Mesendoderm (in vitro differentiated cells): Measurements from ENCODE around the gene CLIC3. TPM values are rescaled to one million over a fixed set of nuclear protein-coding genes. Genes with fewer than 3 reads are reported as not detected.

Source experiments
- DNase-seq: peaks from one replicate; pipeline ENCODE4 v3.0.0; 2013
- H2AK5ac ChIP-seq: 2 replicates; pipeline ENCODE4 v1.6.1; 2013; ENCODE audit warnings: low read length, inconsistent platforms
- H2BK120ac ChIP-seq: 2 replicates; pipeline ENCODE4 v1.6.1; 2013; ENCODE audit warnings: low read depth, mild to moderate bottlenecking, low read length, moderate library complexity, mixed read lengths
- H2BK15ac ChIP-seq: replicated peaks from 2 replicates; pipeline ENCODE4 v1.6.1; 2013; ENCODE audit warnings: low read depth, mild to moderate bottlenecking, moderate library complexity
- H2BK5ac ChIP-seq: 2 replicates; pipeline ENCODE4 v1.6.1; 2013; ENCODE audit warnings: low read length, inconsistent platforms
- H3K18ac ChIP-seq: 2 replicates; pipeline ENCODE4 v1.6.1; 2013; ENCODE audit warnings: mild to moderate bottlenecking, low read length, mixed read lengths
- H3K23ac ChIP-seq: one replicate; pipeline ENCODE4 v1.6.1; 2013; ENCODE audit warnings: low read length
- H3K27ac ChIP-seq: 2 replicates; pipeline ENCODE4 v1.5.1; 2013; ENCODE audit warnings: low read depth, mild to moderate bottlenecking, inconsistent platforms, low read length, moderate library complexity
- H3K27me3 ChIP-seq: 2 replicates; pipeline ENCODE4 v1.6.1; 2013; ENCODE audit warnings: low read length, control low read depth, mild to moderate bottlenecking, inconsistent platforms; ENCODE audit not compliant: insufficient read depth, poor library complexity
- H3K36me3 ChIP-seq: 2 replicates; pipeline ENCODE4 v1.6.1; 2013; ENCODE audit warnings: low read length, inconsistent platforms; ENCODE audit not compliant: control insufficient read depth, insufficient read depth
- H3K4ac ChIP-seq: one replicate; pipeline ENCODE4 v1.6.1; 2013; ENCODE audit warnings: low read depth, mild to moderate bottlenecking, low read length, moderate library complexity
- H3K4me1 ChIP-seq: 2 replicates; pipeline ENCODE4 v1.6.1; 2013; ENCODE audit warnings: low read depth, low read length, inconsistent platforms; ENCODE audit not compliant: control insufficient read depth
- H3K4me2 ChIP-seq: 2 replicates; pipeline ENCODE4 v1.6.1; 2013; ENCODE audit warnings: low read length
- H3K4me3 ChIP-seq: 2 replicates; pipeline ENCODE4 v1.5.1; 2013; ENCODE audit warnings: mild to moderate bottlenecking, low read length
- H3K56ac ChIP-seq: one replicate; pipeline ENCODE4 v1.6.1; 2013; ENCODE audit warnings: low read length
- H3K79me1 ChIP-seq: 2 replicates; pipeline ENCODE4 v1.6.1; 2013; ENCODE audit warnings: low read length, inconsistent platforms
- H3K79me2 ChIP-seq: 2 replicates; pipeline ENCODE4 v1.6.1; 2013; ENCODE audit warnings: mild to moderate bottlenecking, low read length; ENCODE audit not compliant: control insufficient read depth, insufficient read depth
- H3K9ac ChIP-seq: 2 replicates; pipeline ENCODE4 v1.6.1; 2013; ENCODE audit warnings: low read length, inconsistent platforms
- H4K5ac ChIP-seq: one replicate; pipeline ENCODE4 v1.6.1; 2013; ENCODE audit warnings: low read length
- H4K8ac ChIP-seq: one replicate; pipeline ENCODE4 v1.6.1; 2013; ENCODE audit warnings: low read depth, mild to moderate bottlenecking, control low read depth, low read length, moderate library complexity
- WGBS: extraction: QIAGEN DNeasy Blood & Tissue Kit; methylation state at CpG from one replicate; pipeline ENCODE4 v1.1.7; 2013; ENCODE audit warnings: low lambda C conversion rate, missing lambda C conversion rate; ENCODE audit not compliant: insufficient coverage; ENCODE audit errors: extremely low coverage; 5-methylcytosine and 5-hydroxymethylcytosine counted together
- polyA plus RNA-seq, 2 experiments: library from polyadenylated mRNA; stranded (reverse); fragments of 200-250 nt; gene quantifications; one replicate each; pipeline ENCODE4 v1.2.3, GENCODE V29; 2013

Gene CLIC3
- polyA plus RNA-seq (2013, experiment 1 of 2): 0.15 TPM
- polyA plus RNA-seq (2013, experiment 2 of 2): 0.17 TPM

- peak within 1 kb of the TSS; percentile 37 for H3K4me2 ChIP-seq
- no CpG with 5 or more reads among the region's 35 CpGs for WGBS
- peaks cover 4% of the 10 kb centered on the region for H3K79me1 ChIP-seq
- H3K18ac ChIP-seq: no peak within 1 kb of the TSS
- H3K27me3 ChIP-seq: no peaks in the 10 kb centered on the region
- no peaks in the 10 kb centered on the region for H3K36me3 ChIP-seq
- no peak within 1 kb of the TSS for H3K23ac ChIP-seq
- DNase-seq: peak; percentile 58
- no peak within 1 kb of the TSS for H2BK15ac ChIP-seq
- no peak within 1 kb of the TSS for H2BK5ac ChIP-seq
- H3K79me2 ChIP-seq: no peaks in the 10 kb centered on the region
- peak within 1 kb of the TSS; percentile 56 for H3K9ac ChIP-seq
- H3K4me1 ChIP-seq: peaks cover 3% of the 10 kb centered on the region
- no peak within 1 kb of the TSS for H4K8ac ChIP-seq
- H4K5ac ChIP-seq: no peak within 1 kb of the TSS
- no peak within 1 kb of the TSS for H3K4ac ChIP-seq
- H2BK120ac ChIP-seq: no peak within 1 kb of the TSS
- H3K4me3 ChIP-seq: no peak within 1 kb of the TSS
- H3K56ac ChIP-seq: peak within 1 kb of the TSS; percentile 67
- H2AK5ac ChIP-seq: no peak within 1 kb of the TSS
- H3K27ac ChIP-seq: no peak within 1 kb of the TSS
These were observed at the start of gene CLIC3 for GRCh38 chr9:136996361-136997292. Gene CLIC3 (minus strand): TSS chr9:136996568. CDS start chr9:136996543, 25 bp downstream.

GRCh38 chr9:137045294-137046087 is 49.1 kb upstream of the CLIC3 start:
- H4K5ac ChIP-seq: no peak overlapping the region
- H3K27me3 ChIP-seq: peaks cover 7% of the 10 kb centered on the region
- DNase-seq: no peak
- H3K36me3 ChIP-seq: no peaks in the 10 kb centered on the region
- H2BK120ac ChIP-seq: no peak overlapping the region
- no peak overlapping the region for H4K8ac ChIP-seq
- peak overlapping the region; percentile 70 for H3K56ac ChIP-seq
- H3K79me2 ChIP-seq: no peaks in the 10 kb centered on the region
- no peak overlapping the region for H3K18ac ChIP-seq
- H3K4me3 ChIP-seq: no peak overlapping the region
- H3K27ac ChIP-seq: no peak overlapping the region
- no peak overlapping the region for H2AK5ac ChIP-seq
- peak overlapping the region; percentile 8 for H3K9ac ChIP-seq
- H2BK5ac ChIP-seq: no peak overlapping the region
- H3K4me1 ChIP-seq: no peaks in the 10 kb centered on the region
- no peak overlapping the region for H3K23ac ChIP-seq
- H2BK15ac ChIP-seq: no peak overlapping the region
- H3K79me1 ChIP-seq: no peaks in the 10 kb centered on the region
- no CpG with 5 or more reads among the region's 96 CpGs for WGBS
- H3K4ac ChIP-seq: no peak overlapping the region
- H3K4me2 ChIP-seq: peak overlapping the region; percentile 92

GRCh38 chr9:137044502-137045177 is 48.3 kb upstream of the CLIC3 start:
- H3K36me3 ChIP-seq: no peaks in the 10 kb centered on the region
- H3K23ac ChIP-seq: no peak overlapping the region
- H2AK5ac ChIP-seq: no peak overlapping the region
- no peak overlapping the region for H2BK15ac ChIP-seq
- H2BK5ac ChIP-seq: no peak overlapping the region
- no peak overlapping the region for H2BK120ac ChIP-seq
- no peaks in the 10 kb centered on the region for H3K79me1 ChIP-seq
- no peaks in the 10 kb centered on the region for H3K4me1 ChIP-seq
- no peaks in the 10 kb centered on the region for H3K79me2 ChIP-seq
- no peak overlapping the region for H3K18ac ChIP-seq
- no peak overlapping the region for H3K27ac ChIP-seq
- H4K8ac ChIP-seq: no peak overlapping the region
- H3K56ac ChIP-seq: no peak overlapping the region
- no peak overlapping the region for H3K9ac ChIP-seq
- no peak overlapping the region for H3K4me3 ChIP-seq
- no peak overlapping the region for H4K5ac ChIP-seq
- H3K4ac ChIP-seq: no peak overlapping the region
- no peak overlapping the region for H3K4me2 ChIP-seq
- DNase-seq: no peak
- peaks cover 7% of the 10 kb centered on the region for H3K27me3 ChIP-seq
- WGBS: no CpG with 5 or more reads among the region's 18 CpGs

- no peak overlapping the region for H3K4me3 ChIP-seq
- H2BK15ac ChIP-seq: no peak overlapping the region
- H2BK5ac ChIP-seq: no peak overlapping the region
- H2BK120ac ChIP-seq: no peak overlapping the region
- H3K4ac ChIP-seq: no peak overlapping the region
- H3K9ac ChIP-seq: no peak overlapping the region
- no peak for DNase-seq
- H3K4me2 ChIP-seq: no peak overlapping the region
- H3K79me2 ChIP-seq: no peaks in the 10 kb centered on the region
- no peak overlapping the region for H4K5ac ChIP-seq
- H3K56ac ChIP-seq: no peak overlapping the region
- H3K27me3 ChIP-seq: peaks cover 7% of the 10 kb centered on the region
- no peak overlapping the region for H3K27ac ChIP-seq
- H3K36me3 ChIP-seq: no peaks in the 10 kb centered on the region
- no peaks in the 10 kb centered on the region for H3K4me1 ChIP-seq
- no CpG with 5 or more reads among the region's 12 CpGs for WGBS
- H4K8ac ChIP-seq: no peak overlapping the region
- no peak overlapping the region for H3K18ac ChIP-seq
- no peak overlapping the region for H2AK5ac ChIP-seq
- no peaks in the 10 kb centered on the region for H3K79me1 ChIP-seq
- no peak overlapping the region for H3K23ac ChIP-seq
These were observed 47.7 kb upstream of the CLIC3 start for GRCh38 chr9:137044037-137044436.

GRCh38 chr9:137042751-137043727 is 46.7 kb upstream of the CLIC3 start:
- no peak for DNase-seq
- H3K56ac ChIP-seq: no peak overlapping the region
- H4K5ac ChIP-seq: no peak overlapping the region
- no peak overlapping the region for H2AK5ac ChIP-seq
- H2BK120ac ChIP-seq: no peak overlapping the region
- H3K23ac ChIP-seq: no peak overlapping the region
- no peak overlapping the region for H2BK15ac ChIP-seq
- no peak overlapping the region for H3K4me3 ChIP-seq
- H3K36me3 ChIP-seq: no peaks in the 10 kb centered on the region
- no peak overlapping the region for H3K4me2 ChIP-seq
- no CpG with 5 or more reads among the region's 36 CpGs for WGBS
- no peak overlapping the region for H2BK5ac ChIP-seq
- no peak overlapping the region for H4K8ac ChIP-seq
- H3K4me1 ChIP-seq: no peaks in the 10 kb centered on the region
- no peak overlapping the region for H3K27ac ChIP-seq
- no peaks in the 10 kb centered on the region for H3K79me1 ChIP-seq
- H3K27me3 ChIP-seq: peaks cover 7% of the 10 kb centered on the region
- no peaks in the 10 kb centered on the region for H3K79me2 ChIP-seq
- no peak overlapping the region for H3K9ac ChIP-seq
- no peak overlapping the region for H3K18ac ChIP-seq
- no peak overlapping the region for H3K4ac ChIP-seq
